ENCODE measurements around the gene MMP14.
"Not testable (repeated sequence)": the region's sequence is repeated elsewhere in the genome, so short reads cannot be mapped to it uniquely, and the experiment has no call there.

The MMP14 gene

DNA sequence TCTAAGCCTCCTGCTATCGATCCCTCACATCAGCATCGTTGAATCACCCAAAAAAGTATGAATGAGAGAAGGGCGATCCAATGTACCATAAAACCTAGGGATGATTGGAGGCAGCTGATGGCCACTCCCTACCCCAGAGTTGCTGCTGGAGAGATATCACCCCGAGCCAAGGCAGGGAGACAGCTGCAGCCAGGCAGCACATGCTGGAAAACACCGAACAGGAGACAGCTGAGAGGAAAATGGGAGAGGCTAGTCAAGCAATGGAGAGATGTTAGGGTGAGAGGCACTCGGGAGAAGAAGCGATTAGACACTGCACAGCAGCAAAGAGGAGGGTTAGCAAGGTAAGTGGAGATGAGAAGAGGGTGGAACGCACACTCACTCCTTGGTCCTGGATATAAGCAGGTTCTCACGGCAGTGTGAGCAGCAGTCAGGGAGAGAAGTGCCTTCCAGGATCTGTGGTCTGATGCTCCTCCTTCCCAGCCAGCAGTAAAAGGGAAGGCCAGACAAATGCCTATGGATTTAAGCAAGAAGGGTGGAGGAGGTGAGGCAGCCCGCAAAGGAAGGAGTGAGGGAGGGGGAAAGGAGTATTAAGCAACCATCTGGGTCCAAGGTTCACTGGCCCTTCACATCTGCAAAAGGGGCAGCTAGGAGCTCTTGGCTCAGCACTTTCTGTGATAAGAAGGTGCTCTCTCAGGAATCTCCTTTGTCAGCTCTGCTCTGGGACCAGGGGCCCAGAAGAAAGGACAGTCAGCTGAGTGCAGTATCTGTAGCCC, 21.3 kb upstream of the MMP14 start, which contains the start of gene SLC7A7:
Gene SLC7A7 (minus strand): TSS at position 495 of the 773 bp plus-strand sequence. CDS start 2,037 bp downstream, outside the sequence.
- DNase-seq (ENCODE audit: low read depth): no peak

DNA sequence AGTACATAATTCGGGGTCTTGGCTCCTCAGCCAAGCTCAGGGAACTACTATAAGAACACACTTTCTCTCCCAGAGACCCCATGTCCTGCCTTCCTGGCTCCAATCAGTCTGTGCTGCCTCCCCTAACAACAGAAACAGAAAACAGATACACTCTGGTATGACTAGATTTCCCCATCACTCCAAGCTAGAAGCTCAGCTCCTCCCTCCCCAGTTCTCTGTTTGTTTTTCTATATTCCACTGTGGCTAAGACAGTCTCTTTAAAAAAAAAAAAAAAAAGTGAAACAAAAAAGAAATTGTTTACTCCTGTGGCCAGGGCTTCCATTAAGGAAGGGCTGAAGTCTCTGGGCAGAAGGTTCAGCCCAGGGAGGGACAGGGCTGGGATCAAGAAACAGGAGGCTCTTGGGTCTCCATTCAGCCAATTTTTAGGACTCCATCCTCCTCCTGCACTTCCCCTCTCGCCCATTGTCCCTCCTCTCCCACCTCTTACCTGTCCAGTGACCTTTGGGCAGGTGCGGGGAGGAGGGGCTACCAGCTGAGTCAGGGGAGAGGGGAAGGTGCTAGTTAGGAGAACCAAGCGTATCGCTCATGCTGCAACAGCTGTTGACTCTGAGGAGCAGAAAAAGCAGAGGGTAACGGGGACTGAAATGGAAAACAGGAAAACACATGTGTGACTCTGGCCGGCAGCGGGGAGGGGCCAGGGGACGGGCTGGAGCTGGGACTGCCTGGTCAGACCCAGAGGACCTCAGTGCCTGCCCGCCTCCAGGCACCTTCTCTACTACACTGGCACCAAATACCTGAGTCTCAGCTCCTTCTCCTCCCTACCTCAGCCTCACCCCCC, 17.0 kb upstream of the MMP14 start:
- DNase-seq (ENCODE audit: low read depth): no peak

DNA sequence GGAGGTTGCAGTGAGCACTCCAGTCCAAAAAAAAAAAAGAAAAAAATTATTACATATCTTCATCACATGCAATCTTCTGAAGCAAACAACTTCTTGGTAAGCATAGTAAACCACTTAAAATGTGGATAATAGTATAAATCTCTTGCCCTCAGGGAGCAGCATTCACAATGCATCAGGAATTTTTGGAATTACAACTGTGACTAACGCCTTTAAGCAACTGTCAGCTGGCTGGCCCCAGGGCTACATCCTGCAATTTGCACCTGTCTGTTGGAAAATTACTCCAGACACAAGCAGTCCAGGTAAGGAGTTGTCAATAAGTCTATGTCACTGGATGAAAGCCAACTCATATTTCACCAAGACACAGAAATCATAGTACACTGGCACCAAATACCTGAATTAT, 15.7 kb upstream of the MMP14 start:
- no peak for DNase-seq (ENCODE audit: low read depth)

- no peak for DNase-seq (ENCODE audit: low read depth)
Observed at GRCh38 chr14:22821193-22822015, 15.0 kb upstream of the MMP14 start.

DNA sequence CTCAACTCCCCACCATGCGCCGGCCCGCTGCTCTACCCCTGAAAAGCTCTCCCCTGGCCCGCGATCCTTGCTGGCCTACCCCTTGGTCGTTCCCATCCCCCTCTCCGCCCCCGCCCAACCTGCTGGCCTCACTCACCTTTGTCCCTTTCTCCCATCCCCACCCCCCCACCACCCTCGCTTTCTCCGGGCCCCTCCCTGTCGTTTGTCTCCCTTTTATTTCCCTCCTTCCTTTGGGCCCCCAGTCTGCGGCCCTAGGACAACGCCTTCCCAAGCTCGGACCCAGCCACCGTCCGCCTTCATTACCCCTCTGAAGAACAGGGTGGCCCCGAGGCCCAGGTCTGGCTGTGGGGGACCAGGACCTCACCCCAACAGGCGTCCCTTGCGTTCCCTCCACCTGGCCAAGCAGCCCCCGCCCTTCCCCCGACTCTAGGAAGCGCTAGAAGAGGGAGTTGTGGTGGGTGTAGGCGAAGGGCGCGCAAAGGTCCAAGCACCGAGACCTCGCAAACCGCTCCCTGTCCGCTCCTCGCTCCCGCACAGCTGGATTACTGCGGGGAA, 14.3 kb upstream of the MMP14 start:
- no peak for DNase-seq (ENCODE audit: low read depth)

DNA sequence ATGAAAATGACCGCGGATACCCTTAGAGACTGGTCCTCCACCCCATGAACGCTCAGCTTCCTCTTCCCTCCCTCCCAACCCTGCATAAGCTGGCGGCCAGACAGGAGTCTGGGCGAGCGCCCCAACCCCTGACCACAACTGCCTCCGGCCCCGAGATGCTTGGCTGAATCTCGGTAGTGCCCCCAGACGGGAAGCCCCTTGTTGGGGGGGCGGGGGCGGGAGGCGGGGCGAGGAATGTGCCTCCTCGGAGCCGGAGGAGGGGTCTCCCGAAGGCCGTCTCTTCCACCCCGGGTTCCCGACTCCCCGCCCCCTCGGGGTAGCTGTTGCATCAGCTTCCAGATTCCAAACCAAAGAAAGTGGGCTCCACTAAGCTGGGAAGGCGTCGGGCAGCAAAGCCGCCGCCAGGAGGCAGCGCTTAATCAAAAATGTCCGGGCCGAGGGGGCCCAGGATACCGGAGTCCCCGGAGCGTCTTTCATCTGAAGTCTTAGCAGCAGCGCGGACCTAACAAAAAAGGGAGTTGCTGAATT, 13.8 kb upstream of the MMP14 start:
- DNase-seq (ENCODE audit: low read depth): peak; percentile 76

DNA sequence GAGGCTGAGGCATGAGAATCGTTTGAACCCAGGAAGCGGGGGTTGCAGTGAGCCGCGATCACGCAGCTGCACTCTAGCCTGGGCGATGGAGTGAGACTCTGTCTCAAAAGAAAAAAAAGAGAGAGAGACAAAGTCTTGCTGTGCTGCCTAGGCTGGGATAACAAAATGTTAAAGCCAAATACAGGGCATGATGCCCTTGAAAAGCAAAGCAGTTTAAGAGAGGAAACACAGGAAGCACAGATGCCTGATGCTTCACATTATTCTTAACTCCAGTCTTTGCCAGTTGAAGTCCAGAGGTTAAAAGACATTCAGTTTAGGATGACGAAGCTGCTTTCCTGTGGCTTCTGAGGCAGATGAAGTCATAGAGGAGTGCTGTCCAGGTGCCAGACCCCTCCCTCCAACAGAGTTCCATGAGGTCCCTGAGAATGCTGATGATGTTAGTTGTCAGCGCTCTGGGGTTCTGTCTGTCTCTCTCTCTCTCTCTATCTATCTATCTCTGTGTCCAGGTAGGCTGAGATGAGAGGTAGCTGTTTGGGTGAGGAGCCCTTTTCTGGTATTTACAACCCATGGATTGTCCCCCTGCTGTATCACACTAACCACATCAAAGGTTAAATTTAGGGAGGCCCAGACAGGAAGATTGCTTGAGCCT, 11.6 kb upstream of the MMP14 start:
- DNase-seq (ENCODE audit: low read depth): peak; percentile 60

DNA sequence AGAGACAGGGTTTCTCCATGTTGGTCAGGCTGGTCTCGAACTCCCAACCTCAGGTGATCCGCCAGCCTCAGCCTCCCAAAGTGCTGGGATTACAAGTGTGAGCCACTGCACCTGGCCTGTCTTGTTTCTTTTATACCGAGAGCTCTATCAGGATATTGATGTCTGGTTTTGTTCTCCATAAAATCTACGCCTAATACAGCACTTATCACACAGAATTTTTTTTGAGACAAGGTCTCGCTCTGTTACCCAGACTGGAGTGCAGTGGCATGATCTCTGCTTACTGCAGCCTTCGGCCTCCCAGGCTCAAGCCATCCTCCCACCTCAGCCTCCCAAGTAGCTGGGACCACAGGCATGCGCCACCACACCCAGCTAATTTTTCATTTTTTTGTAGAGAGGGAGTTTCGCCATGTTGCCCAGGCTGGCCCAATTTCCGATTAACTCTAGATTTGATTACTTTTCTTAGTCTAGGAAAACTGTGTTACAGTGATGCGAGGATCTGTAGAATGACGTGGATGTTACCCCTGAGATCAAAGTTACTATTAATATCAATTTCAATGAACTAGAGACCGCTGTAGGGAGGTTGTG, 7.2 kb upstream of the MMP14 start:
- not testable (repeated sequence) for DNase-seq (ENCODE audit: low read depth)

GRCh38 chr14:22829661-22830442, 6.5 kb upstream of the MMP14 start, which contains the start of gene MRPL52:
Gene MRPL52 (plus strand): TSS chr14:22829887. CDS start chr14:22829913, 26 bp downstream.
- peak; percentile 78 for DNase-seq (ENCODE audit: low read depth)

- DNase-seq (ENCODE audit: low read depth): no peak
Observed at GRCh38 chr14:22830443-22831010, 5.9 kb upstream of the MMP14 start.

- DNase-seq (ENCODE audit: low read depth): no peak
Observed at GRCh38 chr14:22835505-22835904, 880 bp upstream of the MMP14 start.

DNA sequence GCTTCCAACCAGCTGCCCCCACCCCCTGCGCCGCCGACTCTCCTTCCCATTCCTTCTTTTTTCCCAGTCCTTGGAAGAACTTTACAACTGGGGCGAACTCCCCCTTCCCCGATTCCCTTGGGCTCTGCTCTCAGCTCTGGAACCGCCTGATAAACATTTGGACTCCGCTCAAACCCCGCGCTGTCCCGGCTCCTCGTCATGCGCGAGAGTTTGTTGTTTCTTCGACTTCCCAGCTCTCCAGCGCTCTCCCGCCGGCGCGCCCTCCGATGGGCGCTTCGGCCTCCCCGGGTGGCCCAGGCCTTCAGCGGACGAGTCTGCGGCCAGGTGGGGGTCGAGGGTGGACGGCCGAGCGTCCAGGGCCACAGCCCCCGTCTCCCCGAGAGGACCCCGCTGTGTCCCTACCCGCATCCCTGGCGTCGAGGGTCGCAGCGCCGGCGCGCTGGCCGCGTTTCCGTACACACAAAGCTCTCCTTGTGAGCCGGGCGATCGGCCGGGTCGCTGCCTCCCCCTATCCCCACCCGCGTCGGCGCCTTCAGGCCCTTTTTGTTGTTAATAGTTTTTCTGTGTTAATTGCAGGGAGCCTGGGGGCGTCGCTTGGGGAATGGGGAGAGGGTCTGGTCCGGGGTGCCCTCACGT, 847 bp downstream of the MMP14 start:
- peak; percentile 43 for DNase-seq (ENCODE audit: low read depth)

GRCh38 chr14:22837750-22838538, 1.6 kb downstream of the MMP14 start:
- DNase-seq (ENCODE audit: low read depth): peak; percentile 42

GRCh38 chr14:22838631-22839041, 2.3 kb downstream of the MMP14 start:
- no peak for DNase-seq (ENCODE audit: low read depth)

GRCh38 chr14:22839159-22839779, 2.9 kb downstream of the MMP14 start:
- DNase-seq (ENCODE audit: low read depth): no peak

DNA sequence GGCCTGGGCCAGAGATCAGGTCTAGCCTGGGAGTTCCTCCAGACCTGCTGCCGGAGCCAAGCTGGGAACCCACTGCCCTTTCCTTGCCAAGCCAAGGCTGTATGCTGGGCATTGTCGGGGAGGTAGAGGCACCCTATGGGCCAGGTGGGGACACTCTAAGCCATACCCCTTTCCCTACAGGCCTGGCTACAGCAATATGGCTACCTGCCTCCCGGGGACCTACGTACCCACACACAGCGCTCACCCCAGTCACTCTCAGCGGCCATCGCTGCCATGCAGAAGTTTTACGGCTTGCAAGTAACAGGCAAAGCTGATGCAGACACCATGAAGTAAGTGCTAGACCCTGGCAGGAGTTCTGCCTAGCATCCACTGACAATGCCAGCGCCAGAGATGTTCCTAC, 4.9 kb downstream of the MMP14 start:
- no peak for DNase-seq (ENCODE audit: low read depth)

- no peak for DNase-seq (ENCODE audit: low read depth)
Observed at GRCh38 chr14:22841769-22842168, 5.4 kb downstream of the MMP14 start.

Data from HS-27A (cell line).